Measurements from ENCODE around the gene TOMM20L.

DNA sequence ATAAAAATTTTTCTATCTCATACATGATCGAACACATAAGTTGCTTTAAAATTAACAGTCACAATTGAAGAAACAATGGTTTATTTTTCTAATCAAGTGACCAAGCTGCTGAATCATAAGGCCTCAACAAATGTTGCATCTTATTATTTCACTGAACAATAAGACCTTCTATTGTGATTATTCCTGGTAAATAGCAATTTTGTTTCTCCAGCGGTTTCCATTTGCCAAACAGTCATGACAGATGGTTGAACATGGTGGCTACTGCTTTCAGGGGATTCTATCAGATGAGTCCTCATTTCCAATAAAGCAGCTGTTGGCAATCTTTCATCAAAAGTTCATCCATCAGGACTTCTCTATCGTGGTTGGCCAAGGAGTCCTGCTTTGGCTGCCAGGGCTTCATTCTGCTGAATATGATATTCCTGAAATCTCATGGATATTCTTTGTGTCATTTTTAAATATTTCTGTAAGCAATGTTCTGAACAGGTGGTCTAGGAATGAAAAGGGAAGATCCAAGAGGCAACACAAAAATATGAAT, 13.0 kb downstream of the TOMM20L start:
- TF ChIP-seq, protein P1, sequence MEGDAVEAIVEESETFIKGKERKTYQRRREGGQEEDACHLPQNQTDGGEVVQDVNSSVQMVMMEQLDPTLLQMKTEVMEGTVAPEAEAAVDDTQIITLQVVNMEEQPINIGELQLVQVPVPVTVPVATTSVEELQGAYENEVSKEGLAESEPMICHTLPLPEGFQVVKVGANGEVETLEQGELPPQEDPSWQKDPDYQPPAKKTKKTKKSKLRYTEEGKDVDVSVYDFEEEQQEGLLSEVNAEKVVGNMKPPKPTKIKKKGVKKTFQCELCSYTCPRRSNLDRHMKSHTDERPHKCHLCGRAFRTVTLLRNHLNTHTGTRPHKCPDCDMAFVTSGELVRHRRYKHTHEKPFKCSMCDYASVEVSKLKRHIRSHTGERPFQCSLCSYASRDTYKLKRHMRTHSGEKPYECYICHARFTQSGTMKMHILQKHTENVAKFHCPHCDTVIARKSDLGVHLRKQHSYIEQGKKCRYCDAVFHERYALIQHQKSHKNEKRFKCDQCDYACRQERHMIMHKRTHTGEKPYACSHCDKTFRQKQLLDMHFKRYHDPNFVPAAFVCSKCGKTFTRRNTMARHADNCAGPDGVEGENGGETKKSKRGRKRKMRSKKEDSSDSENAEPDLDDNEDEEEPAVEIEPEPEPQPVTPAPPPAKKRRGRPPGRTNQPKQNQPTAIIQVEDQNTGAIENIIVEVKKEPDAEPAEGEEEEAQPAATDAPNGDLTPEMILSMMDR (IDR thresholded peaks at IDR 0.05; ENCODE audit: insufficient read depth, low read depth, low read length) = no peak
- no peak for TF ChIP-seq EZH2 (IDR thresholded peaks at IDR 0.05; ENCODE audit: insufficient read depth, low read length)
